ENCODE results near the gene FAM3D.

FAM3D gene

GRCh38 chr3:58661836-58662420 lies 4.6 kb downstream of the FAM3D start:
- H3K36me3 ChIP-seq (ENCODE audit: control insufficient read depth, insufficient read depth, low read length) = no peaks in the 10 kb centered on the region
- no peak for DNase-seq (ENCODE audit: extremely low read depth, insufficient read length)
- no peaks in the 10 kb centered on the region for H3K27me3 ChIP-seq (replicated peaks; ENCODE audit: control insufficient read depth, insufficient read depth, low read length)
- no peak for TF ChIP-seq CTCF (IDR thresholded peaks at IDR 0.05; ENCODE audit: insufficient read depth, low read length, poor library complexity, severe bottlenecking)
- no peak overlapping the region for H3K4me3 ChIP-seq (replicated peaks; ENCODE audit: low read depth, low read length)

- no peaks in the 10 kb centered on the region for H3K36me3 ChIP-seq (ENCODE audit: control insufficient read depth, insufficient read depth, low read length)
Observed at GRCh38 chr3:58660998-58661397, 5.6 kb downstream of the FAM3D start.

GRCh38 chr3:58659051-58659675 lies 7.4 kb downstream of the FAM3D start:
- no peak for TF ChIP-seq CTCF (IDR thresholded peaks at IDR 0.05; ENCODE audit: insufficient read depth, low read length, poor library complexity, severe bottlenecking)
- Histone ChIP-seq H3K27me3 (replicated peaks; ENCODE audit: control insufficient read depth, insufficient read depth, low read length) (no peaks in the 10 kb centered on the region; the same call in 1 of the 2 replicates), H3K4me3 (replicated peaks; ENCODE audit: low read depth, low read length) (no peak overlapping the region), H3K36me3 (ENCODE audit: control insufficient read depth, insufficient read depth, low read length) (no peaks in the 10 kb centered on the region)
- DNase-seq (ENCODE audit: extremely low read depth, insufficient read length) = no peak

More at GRCh38 chr3:58660998-58661397, 5.6 kb downstream of the FAM3D start:
- Histone ChIP-seq H3K27me3 (replicated peaks; ENCODE audit: control insufficient read depth, insufficient read depth, low read length) (no peaks in the 10 kb centered on the region), H3K4me3 (replicated peaks; ENCODE audit: low read depth, low read length) (no peak overlapping the region)
- no peak for TF ChIP-seq CTCF (IDR thresholded peaks at IDR 0.05; ENCODE audit: insufficient read depth, low read length, poor library complexity, severe bottlenecking)
- no peak for DNase-seq (ENCODE audit: extremely low read depth, insufficient read length)

- Histone ChIP-seq H3K36me3 (ENCODE audit: control insufficient read depth, insufficient read depth, low read length) (no peaks in the 10 kb centered on the region), H3K27me3 (replicated peaks; ENCODE audit: control insufficient read depth, insufficient read depth, low read length) (no peaks in the 10 kb centered on the region; the same call in 1 of the 2 replicates), H3K4me3 (replicated peaks; ENCODE audit: low read depth, low read length) (no peak overlapping the region)
- TF ChIP-seq CTCF (IDR thresholded peaks at IDR 0.05; ENCODE audit: insufficient read depth, low read length, poor library complexity, severe bottlenecking) = no peak
- DNase-seq (ENCODE audit: extremely low read depth, insufficient read length) = no peak
Observed at GRCh38 chr3:58658508-58658907, 8.1 kb downstream of the FAM3D start.

- H3K4me3 ChIP-seq (replicated peaks; ENCODE audit: low read depth, low read length) = no peak overlapping the region
- TF ChIP-seq CTCF (IDR thresholded peaks at IDR 0.05; ENCODE audit: insufficient read depth, low read length, poor library complexity, severe bottlenecking) = no peak
- no peaks in the 10 kb centered on the region for H3K36me3 ChIP-seq (ENCODE audit: control insufficient read depth, insufficient read depth, low read length)
- no peak for DNase-seq (ENCODE audit: extremely low read depth, insufficient read length)
- no peaks in the 10 kb centered on the region; the same call in 1 of the 2 replicates for H3K27me3 ChIP-seq (replicated peaks; ENCODE audit: control insufficient read depth, insufficient read depth, low read length)
Observed at GRCh38 chr3:58657571-58658141, 8.9 kb downstream of the FAM3D start.

All from GM06990 (cell line).